ENCODE data around the gene DST.

DNA sequence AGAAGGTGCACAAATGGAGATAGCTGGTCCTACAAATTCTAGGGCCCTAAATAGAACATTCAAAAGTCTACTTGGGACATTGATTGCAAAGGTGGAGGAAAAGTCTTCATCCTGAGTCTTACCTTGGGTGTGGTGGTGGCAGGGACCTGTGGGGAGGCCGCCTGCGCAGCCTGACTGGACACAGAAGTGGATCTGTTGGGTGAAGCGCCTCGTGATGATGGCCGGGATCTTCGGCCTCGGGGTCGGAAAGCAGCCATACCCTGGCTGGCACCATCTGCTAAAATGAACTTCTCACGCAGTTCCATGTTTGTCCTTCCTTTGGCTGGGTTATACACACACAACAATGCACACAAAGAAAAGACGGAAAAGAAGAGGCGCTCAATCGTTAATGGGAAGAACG is 179.2 kb downstream of the DST start:
- TF ChIP-seq, protein P1, sequence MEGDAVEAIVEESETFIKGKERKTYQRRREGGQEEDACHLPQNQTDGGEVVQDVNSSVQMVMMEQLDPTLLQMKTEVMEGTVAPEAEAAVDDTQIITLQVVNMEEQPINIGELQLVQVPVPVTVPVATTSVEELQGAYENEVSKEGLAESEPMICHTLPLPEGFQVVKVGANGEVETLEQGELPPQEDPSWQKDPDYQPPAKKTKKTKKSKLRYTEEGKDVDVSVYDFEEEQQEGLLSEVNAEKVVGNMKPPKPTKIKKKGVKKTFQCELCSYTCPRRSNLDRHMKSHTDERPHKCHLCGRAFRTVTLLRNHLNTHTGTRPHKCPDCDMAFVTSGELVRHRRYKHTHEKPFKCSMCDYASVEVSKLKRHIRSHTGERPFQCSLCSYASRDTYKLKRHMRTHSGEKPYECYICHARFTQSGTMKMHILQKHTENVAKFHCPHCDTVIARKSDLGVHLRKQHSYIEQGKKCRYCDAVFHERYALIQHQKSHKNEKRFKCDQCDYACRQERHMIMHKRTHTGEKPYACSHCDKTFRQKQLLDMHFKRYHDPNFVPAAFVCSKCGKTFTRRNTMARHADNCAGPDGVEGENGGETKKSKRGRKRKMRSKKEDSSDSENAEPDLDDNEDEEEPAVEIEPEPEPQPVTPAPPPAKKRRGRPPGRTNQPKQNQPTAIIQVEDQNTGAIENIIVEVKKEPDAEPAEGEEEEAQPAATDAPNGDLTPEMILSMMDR (IDR thresholded peaks at IDR 0.05; ENCODE audit: low read depth, low read length, poor library complexity, severe bottlenecking) = no peak
- TF ChIP-seq EZH2phosphoT487 (IDR thresholded peaks at IDR 0.05; ENCODE audit: borderline replicate concordance, low read length) = no peak

All from DOHH2 (cell line).